B cell (primary cell): Measurements from ENCODE around the gene OR6C2. TPM values are rescaled to one million over a fixed set of nuclear protein-coding genes. Genes with fewer than 3 reads are reported as not detected.

Experiments used
- ATAC-seq: fragments of 200-7000 bp; cut with Tn5 transposase; one replicate; pipeline ENCODE4 v1.10.0; 2021; ENCODE audit warnings: low read depth, mild to moderate bottlenecking, moderate number of reproducible peaks, moderate library complexity
- CTCF ChIA-PET: fragments of 350-600 bp; sonication (Branson Sonifier 250); formaldehyde crosslinking; loops from one replicate; lab custom pipeline; 2021; ENCODE audit warnings: antibody characterized with exemption, inconsistent platforms; lab: Charles Lee
- POLR2A ChIA-PET: fragments of 350-600 bp; sonication (Branson Sonifier 250); formaldehyde crosslinking; loops from one replicate; lab custom pipeline; 2021; ENCODE audit warnings: antibody characterized with exemption; lab: Charles Lee
- DNase-seq: peaks from one replicate; pipeline ENCODE4 v3.0.0; 2013
- H2AFZ ChIP-seq: 2 replicates; pipeline ENCODE4 v1.6.1; 2012; ENCODE audit warnings: mild to moderate bottlenecking, low read depth, low read length; ENCODE audit not compliant: insufficient read depth, poor library complexity, severe bottlenecking
- H3K27ac ChIP-seq, 2 donors: 1 replicate in 1 of 2; 2 replicates in 1 of 2; pipeline ENCODE4 v1.5.1; 2012 to 2013; ENCODE audit warnings: low read length in 2 of 2, mild to moderate bottlenecking in 2 of 2, moderate library complexity in 1 of 2
- H3K27me3 ChIP-seq, 4 experiments: fragments of 200-600 bp in 1 of 4; sonication (generic) in 1 of 4; replicated peaks in 1 of 4; 1 replicate in 2 of 4; 2 replicates in 2 of 4; pipeline versions ENCODE4 v1.6.1 to v1.7.0; 2013 to 2016; ENCODE audit warnings: low read length in 3 of 4, mild to moderate bottlenecking in 2 of 4, mixed read lengths in 1 of 4, moderate library complexity in 1 of 4; ENCODE audit not compliant: insufficient read depth in 4 of 4, control insufficient read depth in 3 of 4; ENCODE audit errors: control extremely low read depth in 1 of 4
- H3K36me3 ChIP-seq, 2 experiments: replicated peaks in 1 of 2; 1 replicate in 1 of 2; 2 replicates in 1 of 2; pipeline versions ENCODE4 v1.6.1 to v1.7.1; 2013; ENCODE audit warnings: low read length in 1 of 2; ENCODE audit not compliant: insufficient read depth in 2 of 2, control insufficient read depth in 1 of 2; ENCODE audit errors: control extremely low read depth in 1 of 2, extremely low read depth in 1 of 2
- H3K4me1 ChIP-seq, 2 donors: fragments of 200-600 bp in 1 of 2; sonication (generic) in 1 of 2; 1 replicate in 1 of 2; 2 replicates in 1 of 2; pipeline versions ENCODE4 v1.5.1 to v1.6.1; 2013 to 2017; ENCODE audit warnings: low read length in 2 of 2; ENCODE audit not compliant: control insufficient read depth in 2 of 2, insufficient read depth in 2 of 2
- H3K4me2 ChIP-seq: replicated peaks from 2 replicates; pipeline ENCODE3; 2012; ENCODE audit warnings: mild to moderate bottlenecking, low read depth, low read length; ENCODE audit not compliant: poor library complexity, severe bottlenecking
- H3K4me3 ChIP-seq, 5 experiments: fragments of 200-600 bp in 1 of 5; sonication (generic) in 1 of 5; 1 replicate in 3 of 5; 2 replicates in 2 of 5; pipeline versions ENCODE4 v1.5.1 to v1.7.0; 2011 to 2016; ENCODE audit warnings: low read length in 4 of 5, mild to moderate bottlenecking in 4 of 5, low read depth in 2 of 5, control low read depth in 1 of 5, moderate library complexity in 1 of 5; ENCODE audit not compliant: insufficient read depth in 1 of 5; ENCODE audit errors: control extremely low read depth in 1 of 5, extremely low read depth in 1 of 5
- H3K79me2 ChIP-seq: fragments of 200-600 bp; sonication (generic); one replicate; pipeline ENCODE4 v1.6.0; 2016; ENCODE audit warnings: low read length; ENCODE audit not compliant: control insufficient read depth, insufficient read depth
- H3K9ac ChIP-seq: fragments of 200-600 bp; sonication (generic); 2 replicates; pipeline ENCODE4 v1.6.1; 2017; ENCODE audit warnings: mild to moderate bottlenecking, low read length, moderate library complexity
- H3K9me3 ChIP-seq, 3 donors: one replicate each; pipeline versions ENCODE4 v1.6.1 to v1.7.1; 2013; ENCODE audit warnings: low read length in 2 of 3; ENCODE audit not compliant: control insufficient read depth in 2 of 3, insufficient read depth in 1 of 3; ENCODE audit errors: control extremely low read depth in 1 of 3
- H4K20me1 ChIP-seq: 2 replicates; pipeline ENCODE4 v1.6.0; 2012; ENCODE audit warnings: mild to moderate bottlenecking, low read length; ENCODE audit not compliant: insufficient read depth, control insufficient read depth, poor library complexity, severe bottlenecking
- H3K27ac Mint-ChIP-seq: one replicate; pipeline ENCODE4 v1.8.0; 2021; ENCODE audit warnings: mixed read lengths
- H3K27me3 Mint-ChIP-seq: one replicate; pipeline ENCODE4 v1.8.0; 2021; ENCODE audit warnings: mixed read lengths
- H3K4me1 Mint-ChIP-seq: one replicate; pipeline ENCODE4 v1.8.0; 2021; ENCODE audit warnings: mixed read lengths
- H3K4me3 Mint-ChIP-seq: one replicate; pipeline ENCODE4 v1.8.0; 2021; ENCODE audit warnings: mixed read lengths
- H3K9me3 Mint-ChIP-seq: one replicate; pipeline ENCODE4 v1.8.0; 2022; ENCODE audit warnings: mixed read lengths; ENCODE audit not compliant: insufficient read depth
- EZH2 ChIP-seq: IDR thresholded peaks from 2 replicates; pipeline ENCODE4 v1.6.1; 2012; ENCODE audit warnings: borderline replicate concordance, low read depth, mild to moderate bottlenecking, moderate library complexity, low read length; ENCODE audit not compliant: insufficient read depth, poor library complexity, severe bottlenecking
- WGBS: methylation state at CpG from one replicate; pipeline ENCODE4 v1.1.5; 2013; ENCODE audit warnings: missing lambda C conversion rate; ENCODE audit not compliant: insufficient coverage; 5-methylcytosine and 5-hydroxymethylcytosine counted together
- intact Hi-C: fragments of 100-400 bp; cut with micrococcal nuclease; formaldehyde crosslinking; loops from one replicate; pipeline ENCODE4 v1.10.0; 2022
- polyA minus RNA-seq: library from RNA; depleted of rRNA, polyadenylated mRNA; stranded (reverse); fragments of >200 nt; gene quantifications from 2 replicates; pipeline ENCODE4 v1.2.3, GENCODE V29; 2012
- polyA plus RNA-seq: library from polyadenylated mRNA; depleted of rRNA; stranded (reverse); fragments of >200 nt; gene quantifications from 2 replicates; pipeline ENCODE4 v1.2.3, GENCODE V29; 2012
- total RNA-seq, 2 donors: library from RNA; stranded (reverse); fragments of 120-200 nt in 1 of 2; gene quantifications; 1 replicate in 1 of 2; 2 replicates in 1 of 2; pipeline versions ENCODE4 v1.2.3 to v1.2.4, GENCODE V29; 2013 to 2022
- TF ChIP-seq, protein P1 (sequence below): fragments of 200-600 bp; IDR thresholded peaks from one replicate; pipeline ENCODE4 v1.8.0; 2022; ENCODE audit warnings: antibody characterized with exemption, mild to moderate bottlenecking

OR6C2 gene
- total RNA-seq (not detected in 2 replicates), polyA plus RNA-seq (not detected in 2 replicates), polyA minus RNA-seq (not detected in 2 replicates)
- total RNA-seq (2013), result not detected

DNA sequence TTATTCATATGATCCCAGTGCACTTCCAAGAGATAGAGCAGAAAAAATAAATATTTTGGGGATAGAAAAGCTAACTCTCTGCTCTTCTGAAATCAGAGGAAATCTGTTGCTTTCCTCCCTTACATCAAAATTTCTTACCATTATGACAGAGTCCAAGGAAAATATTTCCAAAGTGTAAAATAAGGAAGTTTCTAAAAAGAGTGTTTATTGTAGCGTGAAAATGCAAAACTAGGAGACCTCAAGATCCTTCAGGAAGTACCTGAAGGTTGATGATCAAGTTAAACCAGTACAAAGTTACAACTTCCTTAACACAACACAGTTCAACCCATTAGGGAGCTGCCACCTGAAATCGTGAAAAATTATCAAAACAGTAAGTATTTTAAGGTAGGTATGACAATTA, at the start of gene OR6C2:
Gene OR6C2 (plus strand): TSS at position 301 of the 400 bp plus-strand sequence. CDS start 8,138 bp downstream, outside the sequence.
- no peaks in the 10 kb centered on the region for H3K79me2 ChIP-seq
- CTCF ChIA-PET, result no interaction called here
- no CpG with 5 or more reads among the region's 2 CpGs for WGBS
- Mint-ChIP-seq H3K27ac (no peak within 1 kb of the TSS), H3K9me3 (peaks cover 11% of the 10 kb centered on the region), H3K4me1 (peaks cover 8% of the 10 kb centered on the region), H3K4me3 (no peak within 1 kb of the TSS), H3K27me3 (peaks cover 3% of the 10 kb centered on the region)
- POLR2A ChIA-PET, result no interaction called here
- no peak for TF ChIP-seq EZH2
- TF ChIP-seq, protein P1, sequence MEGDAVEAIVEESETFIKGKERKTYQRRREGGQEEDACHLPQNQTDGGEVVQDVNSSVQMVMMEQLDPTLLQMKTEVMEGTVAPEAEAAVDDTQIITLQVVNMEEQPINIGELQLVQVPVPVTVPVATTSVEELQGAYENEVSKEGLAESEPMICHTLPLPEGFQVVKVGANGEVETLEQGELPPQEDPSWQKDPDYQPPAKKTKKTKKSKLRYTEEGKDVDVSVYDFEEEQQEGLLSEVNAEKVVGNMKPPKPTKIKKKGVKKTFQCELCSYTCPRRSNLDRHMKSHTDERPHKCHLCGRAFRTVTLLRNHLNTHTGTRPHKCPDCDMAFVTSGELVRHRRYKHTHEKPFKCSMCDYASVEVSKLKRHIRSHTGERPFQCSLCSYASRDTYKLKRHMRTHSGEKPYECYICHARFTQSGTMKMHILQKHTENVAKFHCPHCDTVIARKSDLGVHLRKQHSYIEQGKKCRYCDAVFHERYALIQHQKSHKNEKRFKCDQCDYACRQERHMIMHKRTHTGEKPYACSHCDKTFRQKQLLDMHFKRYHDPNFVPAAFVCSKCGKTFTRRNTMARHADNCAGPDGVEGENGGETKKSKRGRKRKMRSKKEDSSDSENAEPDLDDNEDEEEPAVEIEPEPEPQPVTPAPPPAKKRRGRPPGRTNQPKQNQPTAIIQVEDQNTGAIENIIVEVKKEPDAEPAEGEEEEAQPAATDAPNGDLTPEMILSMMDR, result no peak
- H3K36me3 ChIP-seq, result no peaks in the 10 kb centered on the region
- ATAC-seq (no peak), DNase-seq (no peak)
- H3K4me3 ChIP-seq, result no peak within 1 kb of the TSS
- no peak within 1 kb of the TSS for H3K4me2 ChIP-seq
- peaks cover 0 to 11% (median 1%) of the 10 kb centered on the region in 3 donors for H3K9me3 ChIP-seq
- no peaks in the 10 kb centered on the region for H4K20me1 ChIP-seq
- no peaks in the 10 kb centered on the region for H3K27me3 ChIP-seq
- H3K9ac ChIP-seq, result no peak within 1 kb of the TSS
- intact Hi-C loops, result no loop called here
- peaks cover 0 to 3% of the 10 kb centered on the region in 2 donors for H3K4me1 ChIP-seq
- H2AFZ ChIP-seq, result no peak within 1 kb of the TSS
- H3K27ac ChIP-seq, result no peak within 1 kb of the TSS

DNA sequence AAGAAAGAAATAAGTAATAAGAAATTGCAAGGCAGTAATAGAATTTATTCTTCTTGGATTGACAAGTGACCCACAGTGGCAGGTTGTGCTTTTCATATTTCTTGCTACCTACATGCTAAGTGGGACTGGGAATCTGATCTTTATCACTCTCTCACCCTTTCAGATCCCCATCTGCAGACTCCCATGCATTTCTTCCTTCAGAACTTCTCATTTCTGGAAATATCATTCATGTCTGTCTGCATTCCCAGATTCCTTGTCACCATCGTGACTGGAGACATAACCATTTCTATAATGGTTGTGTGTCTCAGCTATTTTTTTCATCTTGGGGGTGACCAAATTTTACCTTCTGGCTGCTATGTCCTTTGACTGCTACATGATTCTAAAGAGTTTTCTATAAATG, 47.5 kb upstream of the OR6C2 start:
- ATAC-seq (no peak), DNase-seq (no peak)
- H3K79me2 ChIP-seq, result no peaks in the 10 kb centered on the region
- CTCF ChIA-PET, result no interaction called here
- POLR2A ChIA-PET, result no interaction called here
- no peak overlapping the region for H3K4me3 ChIP-seq
- H3K27me3 ChIP-seq, result peaks cover 0 to 5% (median 1%) of the 10 kb centered on the region in 4 experiments
- H3K9me3 Mint-ChIP-seq, result no peaks in the 10 kb centered on the region
- WGBS, result no CpG with 5 or more reads among the region's 1 CpG
- no peaks in the 10 kb centered on the region for H3K4me1 ChIP-seq
- no peaks in the 10 kb centered on the region for H3K36me3 ChIP-seq
- no peak overlapping the region for H3K27ac Mint-ChIP-seq
- no peak overlapping the region for H3K27ac ChIP-seq
- H2AFZ ChIP-seq, result no peak overlapping the region
- peaks cover 0 to 13% (median 0%) of the 10 kb centered on the region in 3 donors for H3K9me3 ChIP-seq
- no peaks in the 10 kb centered on the region for H4K20me1 ChIP-seq
- no peak overlapping the region for H3K9ac ChIP-seq
- H3K4me1 Mint-ChIP-seq, result no peaks in the 10 kb centered on the region
- H3K4me3 Mint-ChIP-seq, result no peak overlapping the region
- H3K4me2 ChIP-seq, result no peak overlapping the region
- H3K27me3 Mint-ChIP-seq, result peaks cover 36% of the 10 kb centered on the region
- TF ChIP-seq EZH2, result no peak
- TF ChIP-seq, protein P1, result no peak
- intact Hi-C loops, result no loop called here
